Breast epithelium (tissue), 4 donors: Measurements from ENCODE around the gene PRKCD. TPM values are rescaled to one million over a fixed set of nuclear protein-coding genes. Genes with fewer than 3 reads are reported as not detected.
A peak's percentile ranks its signal among the peaks of the same experiment; 100 is the strongest.

Source experiments
- DNase-seq, 2 donors: peaks; one replicate each; pipeline ENCODE4 v3.0.0-alpha.2; 2019; ENCODE audit warnings: low spot score in 2 of 2
- H3K27ac ChIP-seq, 2 donors: fragments of 200-600 bp; sonication (generic) in 1 of 2; one replicate each; pipeline ENCODE4 v1.5.1; 2016 to 2019; ENCODE audit warnings: mild to moderate bottlenecking in 1 of 2
- H3K27me3 ChIP-seq, 2 donors: fragments of 200-600 bp; sonication (generic) in 1 of 2; one replicate each; pipeline versions ENCODE4 v1.5.1 to v1.6.0; 2017 to 2019; ENCODE audit warnings: control low read depth in 1 of 2, mild to moderate bottlenecking in 1 of 2
- H3K36me3 ChIP-seq: fragments of 200-600 bp; one replicate; pipeline ENCODE4 v1.5.1; 2019
- H3K4me1 ChIP-seq, 2 donors: fragments of 200-600 bp; sonication (generic); one replicate each; pipeline ENCODE4 v1.5.1; 2016 to 2019; ENCODE audit warnings: control low read depth in 1 of 2
- H3K4me3 ChIP-seq, 3 donors: fragments of 200-600 bp; sonication (generic); 1 replicate in 2 of 3; 2 replicates in 1 of 3; pipeline ENCODE4 v1.5.1; 2016 to 2019; ENCODE audit warnings: mild to moderate bottlenecking in 3 of 3, moderate library complexity in 2 of 3
- H3K9me3 ChIP-seq, 2 donors: fragments of 200-600 bp; sonication (generic) in 1 of 2; one replicate each; pipeline ENCODE4 v1.5.1; 2016 to 2019; ENCODE audit warnings: control low read depth in 1 of 2
- POLR2A ChIP-seq: fragments of 450-650 bp; IDR thresholded peaks from one replicate; pipeline ENCODE4 v1.6.1; 2016; ENCODE audit warnings: antibody characterized with exemption, mild to moderate bottlenecking, moderate library complexity
- POLR2AphosphoS5 ChIP-seq, 3 donors: sonication (generic); formaldehyde crosslinking; IDR thresholded peaks; one replicate each; pipeline ENCODE4 v1.6.1; 2017; ENCODE audit warnings: antibody characterized with exemption in 3 of 3
- intact Hi-C: fragments of 100-400 bp; cut with DNase I; formaldehyde crosslinking; loops from one replicate; pipeline ENCODE4 v1.15.1; 2023; ENCODE audit warnings: low total_unique reads
- total RNA-seq, 3 donors: library from RNA; depleted of rRNA; stranded (reverse); fragments of >200 nt; gene quantifications; one replicate each; pipeline ENCODE4 v1.1.0, GENCODE V29; 2016
- TF ChIP-seq, protein P1 (sequence below), 3 donors: fragments of 450-650 bp; IDR thresholded peaks; one replicate each; pipeline ENCODE4 v1.5.1; 2016 to 2017; ENCODE audit warnings: antibody characterized with exemption in 3 of 3, mild to moderate bottlenecking in 3 of 3, moderate library complexity in 3 of 3

PRKCD gene
- total RNA-seq, 3 donors from 2014 or later = 14.0 to 36.8 (median 15.1) TPM

GRCh38 chr3:53221827-53222182 is 60.8 kb downstream of the PRKCD start:
- Histone ChIP-seq H3K36me3 (peaks cover 5% of the 10 kb centered on the region), H3K4me1 (no peaks in the 10 kb centered on the region), H3K4me3 (no peak overlapping the region), H3K9me3 (no peaks in the 10 kb centered on the region), H3K27ac (no peak overlapping the region), H3K27me3 (no peaks in the 10 kb centered on the region)
- DNase-seq = no peak
- intact Hi-C loops = no loop called here
- no peak for TF ChIP-seq POLR2AphosphoS5 (IDR thresholded peaks at IDR 0.05)
- no peak for TF ChIP-seq POLR2A
- TF ChIP-seq, protein P1, sequence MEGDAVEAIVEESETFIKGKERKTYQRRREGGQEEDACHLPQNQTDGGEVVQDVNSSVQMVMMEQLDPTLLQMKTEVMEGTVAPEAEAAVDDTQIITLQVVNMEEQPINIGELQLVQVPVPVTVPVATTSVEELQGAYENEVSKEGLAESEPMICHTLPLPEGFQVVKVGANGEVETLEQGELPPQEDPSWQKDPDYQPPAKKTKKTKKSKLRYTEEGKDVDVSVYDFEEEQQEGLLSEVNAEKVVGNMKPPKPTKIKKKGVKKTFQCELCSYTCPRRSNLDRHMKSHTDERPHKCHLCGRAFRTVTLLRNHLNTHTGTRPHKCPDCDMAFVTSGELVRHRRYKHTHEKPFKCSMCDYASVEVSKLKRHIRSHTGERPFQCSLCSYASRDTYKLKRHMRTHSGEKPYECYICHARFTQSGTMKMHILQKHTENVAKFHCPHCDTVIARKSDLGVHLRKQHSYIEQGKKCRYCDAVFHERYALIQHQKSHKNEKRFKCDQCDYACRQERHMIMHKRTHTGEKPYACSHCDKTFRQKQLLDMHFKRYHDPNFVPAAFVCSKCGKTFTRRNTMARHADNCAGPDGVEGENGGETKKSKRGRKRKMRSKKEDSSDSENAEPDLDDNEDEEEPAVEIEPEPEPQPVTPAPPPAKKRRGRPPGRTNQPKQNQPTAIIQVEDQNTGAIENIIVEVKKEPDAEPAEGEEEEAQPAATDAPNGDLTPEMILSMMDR (IDR thresholded peaks at IDR 0.05) = no peak

GRCh38 chr3:53222183-53222901 is 61.3 kb downstream of the PRKCD start:
- TF ChIP-seq POLR2AphosphoS5 (IDR thresholded peaks at IDR 0.05) (no peak), POLR2A (no peak)
- TF ChIP-seq, protein P1 (IDR thresholded peaks at IDR 0.05) = no peak
- no peak overlapping the region for H3K27ac ChIP-seq
- no peaks in the 10 kb centered on the region for H3K9me3 ChIP-seq
- peaks cover 6% of the 10 kb centered on the region for H3K36me3 ChIP-seq
- no peaks in the 10 kb centered on the region for H3K27me3 ChIP-seq
- intact Hi-C loops = no loop called here
- no peaks in the 10 kb centered on the region for H3K4me1 ChIP-seq
- no peak for DNase-seq
- no peak overlapping the region for H3K4me3 ChIP-seq

GRCh38 chr3:53223025-53223424 is 62.0 kb downstream of the PRKCD start:
- Histone ChIP-seq H3K4me1 (no peaks in the 10 kb centered on the region), H3K4me3 (no peak overlapping the region), H3K27me3 (no peaks in the 10 kb centered on the region), H3K27ac (peak overlapping the region in 1 of 2 donors; percentile 69), H3K9me3 (no peaks in the 10 kb centered on the region), H3K36me3 (peaks cover 8% of the 10 kb centered on the region)
- intact Hi-C loops = no loop called here
- TF ChIP-seq, protein P1 (IDR thresholded peaks at IDR 0.05) = no peak
- TF ChIP-seq POLR2A (no peak), POLR2AphosphoS5 (IDR thresholded peaks at IDR 0.05) (no peak)
- no peak for DNase-seq

DNA sequence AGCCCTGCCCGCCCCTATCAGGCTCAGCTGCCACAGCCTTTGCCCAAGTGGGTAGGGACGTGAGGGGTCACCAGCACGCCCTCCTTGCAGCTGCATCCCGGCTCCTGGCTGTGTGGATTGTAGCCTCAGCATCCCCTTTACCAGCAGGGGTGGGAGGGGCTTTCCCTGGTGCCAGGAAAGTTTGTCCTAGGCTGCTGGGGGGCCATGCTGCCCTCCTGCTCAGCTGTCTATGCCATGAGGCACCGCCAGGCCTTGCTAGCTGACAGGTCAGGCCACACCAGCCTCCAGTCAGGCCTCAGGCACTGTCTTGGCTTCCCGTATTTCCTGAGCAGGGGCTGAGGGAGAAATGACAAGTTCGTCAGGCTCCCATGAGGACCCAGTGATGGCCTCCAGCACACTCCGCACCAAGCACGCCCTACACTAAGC is 62.5 kb downstream of the PRKCD start:
- H3K4me3 ChIP-seq = no peak overlapping the region
- H3K9me3 ChIP-seq = no peaks in the 10 kb centered on the region
- H3K36me3 ChIP-seq = peaks cover 14% of the 10 kb centered on the region
- DNase-seq = no peak
- H3K27ac ChIP-seq = peak overlapping the region in 1 of 2 donors; percentile 69
- intact Hi-C loops = no loop called here
- no peaks in the 10 kb centered on the region for H3K4me1 ChIP-seq
- no peaks in the 10 kb centered on the region for H3K27me3 ChIP-seq
- TF ChIP-seq, protein P1 (IDR thresholded peaks at IDR 0.05) = no peak
- TF ChIP-seq POLR2AphosphoS5 (IDR thresholded peaks at IDR 0.05) (no peak), POLR2A (no peak)

GRCh38 chr3:53224026-53224425 is 63.0 kb downstream of the PRKCD start:
- H3K27me3 ChIP-seq = no peaks in the 10 kb centered on the region
- peak overlapping the region in 1 of 2 donors; percentile 20 for H3K27ac ChIP-seq
- intact Hi-C loops = no loop called here
- H3K9me3 ChIP-seq = no peaks in the 10 kb centered on the region
- no peak for TF ChIP-seq POLR2AphosphoS5 (IDR thresholded peaks at IDR 0.05)
- no peak for TF ChIP-seq POLR2A
- TF ChIP-seq, protein P1 (IDR thresholded peaks at IDR 0.05) = no peak
- no peak for DNase-seq
- H3K4me1 ChIP-seq = no peaks in the 10 kb centered on the region
- H3K36me3 ChIP-seq = peaks cover 17% of the 10 kb centered on the region
- no peak overlapping the region for H3K4me3 ChIP-seq
